Upper lobe of left lung (tissue), 6 donors: ENCODE measurements around the gene SIDT2. TPM values are rescaled to one million over a fixed set of nuclear protein-coding genes. Genes with fewer than 3 reads are reported as not detected.
"Not testable (repeated sequence)": the region's sequence is repeated elsewhere in the genome, so short reads cannot be mapped to it uniquely, and the experiment has no call there.

Source experiments
- ATAC-seq, 2 donors: fragments of 200-7000 bp; cut with Tn5 transposase; one replicate each; pipeline ENCODE4 v1.9.1; 2022; ENCODE audit warnings: mild to moderate bottlenecking in 2 of 2, moderate library complexity in 2 of 2; ENCODE audit not compliant: low FRiP score in 2 of 2
- DNase-seq, 2 donors: peaks; one replicate each; pipeline ENCODE4 v3.0.0-alpha.2; 2019 to 2020
- H3K27ac ChIP-seq, 4 donors: fragments of 200-600 bp; sonication (generic); one replicate each; pipeline ENCODE4 v1.5.1; 2016 to 2019
- H3K27me3 ChIP-seq, 4 donors: fragments of 200-600 bp; sonication (generic); one replicate each; pipeline ENCODE4 v1.5.1; 2017 to 2019
- H3K36me3 ChIP-seq, 4 donors: fragments of 200-600 bp; sonication (generic); one replicate each; pipeline ENCODE4 v1.5.1; 2016 to 2019
- H3K4me1 ChIP-seq, 4 donors: fragments of 200-600 bp; sonication (generic); one replicate each; pipeline ENCODE4 v1.5.1; 2018 to 2019
- H3K4me3 ChIP-seq, 4 donors: fragments of 200-600 bp; sonication (generic); one replicate each; pipeline ENCODE4 v1.5.1; 2017 to 2019; ENCODE audit warnings: mild to moderate bottlenecking in 2 of 4, moderate library complexity in 1 of 4
- H3K9me3 ChIP-seq, 4 donors: fragments of 200-600 bp; sonication (generic); one replicate each; pipeline ENCODE4 v1.5.1; 2018 to 2019
- CTCF ChIP-seq, 6 experiments: fragments of 450-650 bp in 4 of 6; fragments of 200-600 bp in 2 of 6; sonication (generic) in 2 of 6; IDR thresholded peaks; one replicate each; pipeline ENCODE4 v1.5.1; 2016 to 2019; ENCODE audit warnings: antibody characterized with exemption in 6 of 6
- EP300 ChIP-seq, 4 donors: sonication (generic); formaldehyde crosslinking; IDR thresholded peaks; one replicate each; pipeline ENCODE4 v1.5.1; 2017; ENCODE audit warnings: antibody characterized with exemption in 4 of 4, control low read depth in 2 of 4
- POLR2A ChIP-seq, 4 donors: fragments of 450-650 bp; IDR thresholded peaks; one replicate each; pipeline ENCODE4 v1.5.1; 2016 to 2017; ENCODE audit warnings: antibody characterized with exemption in 4 of 4, mild to moderate bottlenecking in 2 of 4
- POLR2AphosphoS5 ChIP-seq, 2 donors: sonication (generic); formaldehyde crosslinking; IDR thresholded peaks; one replicate each; pipeline ENCODE4 v1.5.1; 2017; ENCODE audit warnings: antibody characterized with exemption in 2 of 2
- WGBS, 2 donors: methylation state at CpG; one replicate each; pipeline ENCODE4 v1.1.5; 2017 to 2018; 5-methylcytosine and 5-hydroxymethylcytosine counted together
- total RNA-seq, 6 donors: library from RNA; depleted of rRNA in 4 of 6; stranded (reverse); fragments of >200 nt in 4 of 6; gene quantifications; one replicate each; pipeline versions ENCODE4 v1.1.0 to v1.2.1, GENCODE V29; 2016 to 2021
- donor health status: DM: no; HTN: no; CAD: no; lungs with moderate emphysema.
- donor health status: DM: no; HTN: yes; CAD: no; lungs with severe emphysema.

Gene SIDT2
- total RNA-seq, 6 donors from 2014 or later = 62.8 to 287 (median 153) TPM

GRCh38 chr11:117181586-117182550 is 3.3 kb downstream of the SIDT2 start:
- no peak overlapping the region for H3K4me3 ChIP-seq
- H3K9me3 ChIP-seq = no peaks in the 10 kb centered on the region
- peaks cover 0 to 31% (median 17%) of the 10 kb centered on the region in 4 donors for H3K36me3 ChIP-seq
- H3K27me3 ChIP-seq = no peaks in the 10 kb centered on the region
- DNase-seq = peak; percentile 8 to 61
- ATAC-seq = no peak
- 90 to 93% methylated on average over 7 to 22 of the region's 22 CpGs for WGBS, 2 donors
- peaks cover 19 to 38% (median 35%) of the 10 kb centered on the region in 4 donors for H3K4me1 ChIP-seq
- H3K27ac ChIP-seq = no peak overlapping the region
- TF ChIP-seq CTCF (IDR thresholded peaks at IDR 0.05) = no peak
- TF ChIP-seq POLR2AphosphoS5 (IDR thresholded peaks at IDR 0.05) = no peak
- TF ChIP-seq EP300 (IDR thresholded peaks at IDR 0.05) = no peak
- no peak for TF ChIP-seq POLR2A (IDR thresholded peaks at IDR 0.05)

- Histone ChIP-seq H3K36me3 (peaks cover 0 to 38% (median 22%) of the 10 kb centered on the region in 4 donors), H3K27me3 (no peaks in the 10 kb centered on the region), H3K4me3 (no peak overlapping the region), H3K9me3 (no peaks in the 10 kb centered on the region), H3K4me1 (peaks cover 19 to 38% (median 35%) of the 10 kb centered on the region in 4 donors), H3K27ac (no peak overlapping the region)
- DNase-seq (peak in 1 of 2 donors; percentile 6), ATAC-seq (no peak)
- 90 to 98% methylated on average over 9 to 10 of the region's 10 CpGs for WGBS, 2 donors
- TF ChIP-seq CTCF (IDR thresholded peaks at IDR 0.05) (no peak), POLR2A (IDR thresholded peaks at IDR 0.05) (no peak), POLR2AphosphoS5 (IDR thresholded peaks at IDR 0.05) (no peak), EP300 (IDR thresholded peaks at IDR 0.05) (no peak)
Observed at GRCh38 chr11:117182551-117182935, 4.0 kb downstream of the SIDT2 start.

GRCh38 chr11:117183178-117183577 is 4.6 kb downstream of the SIDT2 start:
- H3K27me3 ChIP-seq, ATAC-seq, H3K27ac ChIP-seq, H3K4me3 ChIP-seq, H3K9me3 ChIP-seq: not testable (repeated sequence)
- Histone ChIP-seq H3K4me1 (peaks cover 12 to 34% (median 29%) of the 10 kb centered on the region in 4 donors), H3K36me3 (peaks cover 0 to 44% (median 27%) of the 10 kb centered on the region in 4 donors)
- DNase-seq = peak in 1 of 2 donors; percentile 7
- WGBS, 2 donors = 88 to 93% methylated on average over 13 of the region's 13 CpGs

GRCh38 chr11:117183724-117184349 is 5.3 kb downstream of the SIDT2 start:
- TF ChIP-seq EP300 (IDR thresholded peaks at IDR 0.05) = no peak
- no peak for TF ChIP-seq CTCF (IDR thresholded peaks at IDR 0.05)
- TF ChIP-seq POLR2A (IDR thresholded peaks at IDR 0.05) = no peak
- TF ChIP-seq POLR2AphosphoS5 (IDR thresholded peaks at IDR 0.05) = peak in 1 of 2 donors; percentile 13
- H3K4me3 ChIP-seq = no peak overlapping the region
- H3K27me3 ChIP-seq = no peaks in the 10 kb centered on the region
- H3K36me3 ChIP-seq = peaks cover 0 to 50% (median 34%) of the 10 kb centered on the region in 4 donors
- DNase-seq = peak in 1 of 2 donors; percentile 71
- peak in 1 of 2 donors; percentile 39 for ATAC-seq
- WGBS, 2 donors = 78 to 86% methylated on average over 9 to 11 of the region's 11 CpGs
- H3K4me1 ChIP-seq = peaks cover 10 to 32% (median 26%) of the 10 kb centered on the region in 4 donors
- H3K9me3 ChIP-seq = no peaks in the 10 kb centered on the region
- no peak overlapping the region for H3K27ac ChIP-seq
